Measurements from ENCODE around the gene GOLGB1.
"Not testable (repeated sequence)": the region's sequence is repeated elsewhere in the genome, so short reads cannot be mapped to it uniquely, and the experiment has no call there.

Gene GOLGB1

GRCh38 chr3:121747976-121748375, 1.6 kb downstream of the GOLGB1 start:
- no peak for DNase-seq (ENCODE audit: low read depth)

- DNase-seq (ENCODE audit: low read depth) = not testable (repeated sequence)
Observed at GRCh38 chr3:121743106-121743505, 6.4 kb downstream of the GOLGB1 start.

- no peak for DNase-seq (ENCODE audit: low read depth)
Observed at GRCh38 chr3:121740896-121741295, 8.6 kb downstream of the GOLGB1 start.

GRCh38 chr3:121739902-121740301, 9.6 kb downstream of the GOLGB1 start:
- no peak for DNase-seq (ENCODE audit: low read depth)

DNA sequence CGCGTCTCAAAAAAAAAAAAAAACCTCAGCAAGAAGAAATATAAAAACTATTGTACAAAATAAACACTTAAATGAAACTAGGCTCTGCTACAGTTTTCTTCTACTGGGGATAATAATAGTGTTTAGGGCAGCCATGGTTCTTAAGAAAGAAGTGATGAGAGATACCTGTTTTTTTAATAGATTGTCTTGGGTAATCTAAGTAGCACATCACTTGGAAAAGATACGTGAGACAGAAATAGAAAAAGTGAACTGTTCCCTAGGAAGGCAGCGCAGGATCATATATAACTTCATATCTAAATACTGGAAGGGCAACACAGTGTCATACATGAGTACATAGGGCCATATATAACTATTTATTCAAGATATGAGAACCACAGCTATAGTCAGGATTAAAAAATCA, 11.9 kb downstream of the GOLGB1 start:
- no peak for DNase-seq (ENCODE audit: low read depth)

GRCh38 chr3:121736112-121736511, 13.4 kb downstream of the GOLGB1 start:
- no peak for DNase-seq (ENCODE audit: low read depth)

DNA sequence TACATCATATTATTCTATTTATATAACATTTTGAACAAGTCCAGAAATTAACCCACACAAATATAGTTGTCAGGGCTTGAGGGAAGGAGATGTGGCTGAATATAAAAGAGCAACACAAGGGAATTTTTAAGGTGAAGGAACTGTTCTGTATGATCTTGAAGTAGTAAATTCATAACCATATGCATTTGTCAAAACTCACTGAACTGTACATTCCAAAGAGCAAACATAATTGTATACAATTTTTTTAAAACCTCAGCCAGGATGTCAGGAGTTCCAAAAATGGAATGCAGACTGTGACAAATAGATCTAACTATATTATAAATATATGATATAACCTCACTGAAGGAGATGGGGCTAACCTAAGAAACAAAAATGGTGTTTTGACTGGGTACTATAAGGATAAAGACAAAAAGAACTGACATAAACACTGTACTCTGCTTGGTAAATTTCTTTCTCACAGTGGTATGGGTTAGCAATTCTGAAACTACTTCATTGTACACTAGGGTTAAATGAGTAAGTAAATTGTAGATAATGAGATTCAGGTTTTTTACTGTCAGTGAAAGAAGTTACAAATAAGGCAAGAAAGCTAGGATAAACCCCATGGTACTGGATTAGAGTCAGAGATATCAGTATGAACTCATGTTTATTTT, 14.4 kb downstream of the GOLGB1 start:
- no peak for DNase-seq (ENCODE audit: low read depth)

- DNase-seq (ENCODE audit: low read depth) = no peak
Observed at GRCh38 chr3:121730940-121731687, 18.4 kb downstream of the GOLGB1 start.

- no peak for DNase-seq (ENCODE audit: low read depth)
Observed at GRCh38 chr3:121724130-121724529, 25.4 kb downstream of the GOLGB1 start.

GRCh38 chr3:121723485-121723884, 26.1 kb downstream of the GOLGB1 start:
- DNase-seq (ENCODE audit: low read depth) = no peak

GRCh38 chr3:121722411-121722810, 27.1 kb downstream of the GOLGB1 start:
- no peak for DNase-seq (ENCODE audit: low read depth)

DNA sequence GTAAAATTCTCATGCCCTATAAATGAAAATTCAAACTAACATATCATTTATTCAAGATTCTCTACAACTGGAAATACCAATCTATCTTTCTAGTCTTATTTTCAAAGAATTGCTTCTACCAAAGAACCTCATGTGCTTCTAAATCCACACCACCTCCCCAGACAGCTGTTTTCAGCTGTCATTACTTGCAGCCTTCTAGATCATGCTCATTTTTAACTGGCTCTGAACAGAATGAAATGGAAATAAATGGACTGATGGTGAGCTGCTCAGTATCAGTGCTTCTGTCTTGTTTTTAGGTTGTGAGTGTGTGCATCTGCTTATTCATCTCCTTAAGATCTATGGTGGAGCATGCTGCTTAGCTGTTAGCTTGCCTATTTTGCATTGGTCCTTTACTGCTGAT, 29.4 kb downstream of the GOLGB1 start:
- DNase-seq (ENCODE audit: low read depth) = no peak

DNA sequence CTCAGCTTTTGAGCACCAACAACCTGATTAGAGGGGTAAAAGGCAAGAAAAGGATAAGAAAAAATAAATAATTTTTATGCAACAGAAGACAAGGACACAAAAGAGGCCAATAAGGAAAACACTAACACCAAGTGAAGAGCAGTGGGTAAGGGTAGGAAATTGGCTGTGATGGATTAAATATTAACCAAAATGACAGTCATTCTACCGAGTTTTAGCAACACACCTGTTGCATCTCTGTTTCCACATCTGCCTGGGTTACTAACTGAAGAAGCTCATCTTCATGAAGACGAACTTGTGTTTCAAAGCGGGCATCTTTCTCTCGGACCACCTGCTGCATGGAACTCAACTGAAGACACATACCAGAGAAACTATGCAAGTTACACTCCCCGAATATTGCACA, 30.1 kb downstream of the GOLGB1 start:
- no peak for DNase-seq (ENCODE audit: low read depth)

DNA sequence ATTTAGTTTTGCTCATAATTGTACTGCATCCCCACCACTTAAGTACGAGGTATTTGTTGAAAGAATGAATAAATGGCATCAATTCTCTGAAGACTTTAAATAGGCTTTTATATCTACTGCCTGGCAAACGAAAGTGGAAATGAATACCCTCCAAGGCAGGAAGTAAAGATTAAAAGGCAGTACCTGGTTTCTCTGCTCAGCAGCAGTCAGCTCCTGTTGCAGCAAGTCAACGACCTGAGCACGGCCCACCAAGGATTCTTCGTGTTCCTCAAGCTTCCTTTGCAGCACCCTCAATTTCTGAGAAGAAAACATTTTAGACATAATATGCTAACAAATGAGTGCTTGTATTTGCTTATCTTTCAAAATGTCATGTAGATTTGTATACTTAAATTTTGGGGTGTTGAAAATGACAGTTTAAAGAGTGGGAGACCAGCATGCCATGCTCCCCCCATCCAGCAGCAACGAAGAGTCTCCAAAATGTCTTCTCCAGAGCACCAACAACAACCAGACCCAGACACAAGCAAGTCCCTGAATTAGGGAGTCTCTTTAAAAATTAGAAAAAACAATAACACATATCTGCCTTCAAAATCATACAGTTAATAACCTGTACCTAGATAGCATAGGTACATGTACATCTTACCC, 31.2 kb downstream of the GOLGB1 start:
- DNase-seq (ENCODE audit: low read depth) = no peak

DNA sequence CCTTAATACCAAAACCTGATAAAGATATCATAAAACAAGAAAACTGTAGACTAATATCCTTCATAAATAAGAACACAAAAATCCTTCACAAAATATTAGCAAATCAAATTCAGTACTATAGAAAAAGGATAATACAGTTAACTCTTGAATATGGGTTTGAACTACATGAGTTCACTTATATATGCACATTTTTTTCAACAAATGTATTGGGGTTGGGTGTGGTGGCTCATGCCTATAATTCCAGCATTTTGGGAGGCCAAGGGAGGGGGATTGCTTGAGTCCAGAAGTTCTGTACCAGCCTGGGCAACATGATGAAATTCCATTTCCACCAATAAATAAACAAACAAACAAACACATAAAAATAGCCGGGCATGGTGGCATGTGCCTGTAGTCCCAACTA, 39.2 kb downstream of the GOLGB1 start:
- no peak for DNase-seq (ENCODE audit: low read depth)

DNA sequence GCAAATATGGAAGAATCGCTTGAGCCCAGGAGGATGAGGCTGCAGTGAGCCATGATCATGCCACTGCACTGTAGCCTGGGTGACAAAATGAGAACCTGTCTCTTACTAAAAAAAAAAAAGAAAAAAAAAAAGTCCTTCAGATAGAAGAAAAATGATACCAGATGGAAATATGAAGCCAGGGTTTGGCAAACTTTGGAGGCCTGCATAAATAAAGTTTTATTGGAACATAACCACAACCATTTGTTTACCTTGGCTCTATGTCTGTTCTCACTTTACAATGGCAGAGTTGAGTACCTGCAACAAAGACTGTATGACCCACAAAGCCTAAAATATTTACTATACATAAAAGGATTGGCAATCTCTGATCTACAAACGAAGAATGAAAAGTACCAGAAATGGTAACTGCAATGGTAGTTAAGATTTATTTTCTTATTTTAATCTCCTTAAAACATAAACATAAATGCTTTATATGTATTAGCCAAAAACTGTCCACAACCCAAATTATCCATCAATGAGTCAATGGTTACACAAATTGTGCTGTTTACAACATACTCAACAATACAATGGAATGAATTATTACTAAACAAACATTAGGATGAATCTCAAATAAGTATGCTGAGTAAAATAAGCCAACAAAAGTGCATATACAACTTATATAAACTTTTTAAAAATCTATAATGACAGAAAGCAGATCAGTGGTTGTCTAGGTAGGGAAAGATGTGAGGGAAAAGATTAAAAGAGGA, 41.8 kb downstream of the GOLGB1 start:
- DNase-seq (ENCODE audit: low read depth) = no peak

- DNase-seq (ENCODE audit: low read depth) = no peak
Observed at GRCh38 chr3:121705541-121705940, 44.0 kb downstream of the GOLGB1 start.

GRCh38 chr3:121703973-121704372, 45.6 kb downstream of the GOLGB1 start:
- DNase-seq (ENCODE audit: low read depth) = no peak

DNA sequence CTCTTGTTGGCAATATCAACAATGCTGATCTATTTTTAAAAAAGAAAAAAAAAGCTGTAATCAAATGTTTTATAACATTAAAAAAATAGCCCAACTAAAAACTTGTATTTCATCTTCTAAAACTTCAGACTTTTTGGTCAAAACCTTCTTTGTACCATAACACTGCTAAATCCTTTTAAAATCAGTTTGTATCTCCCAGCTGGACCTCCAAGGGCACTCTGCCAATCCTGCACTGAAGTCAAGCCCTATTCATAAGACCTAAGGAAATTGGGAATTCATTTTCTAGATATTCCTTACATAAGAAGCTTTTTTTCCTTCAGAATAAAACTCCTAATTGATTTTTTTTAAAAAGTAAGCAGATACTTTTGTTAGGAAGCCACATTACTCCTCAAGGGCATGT, 50.6 kb downstream of the GOLGB1 start:
- no peak for DNase-seq (ENCODE audit: low read depth)

GRCh38 chr3:121698476-121698875, 51.1 kb downstream of the GOLGB1 start:
- no peak for DNase-seq (ENCODE audit: low read depth)

DNA sequence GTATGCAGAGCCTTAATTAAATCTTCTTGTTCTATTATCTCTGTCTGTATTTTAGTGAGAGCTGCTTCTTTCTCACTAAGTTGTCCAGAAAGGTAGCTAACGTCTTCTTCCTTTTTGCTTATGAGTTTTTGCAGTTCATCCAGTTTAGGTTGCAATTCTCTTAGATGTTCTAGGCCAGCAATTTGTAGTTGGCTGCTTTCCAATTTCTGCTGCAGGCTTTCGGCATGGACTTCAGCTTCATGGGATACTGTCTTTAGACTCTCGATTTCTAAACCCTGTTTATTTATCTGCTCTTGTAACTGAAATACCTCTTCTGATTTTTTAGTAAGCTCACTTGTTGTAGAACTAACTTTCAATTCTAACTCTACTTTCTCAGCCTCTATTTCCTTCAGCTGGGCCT, 53.4 kb downstream of the GOLGB1 start:
- DNase-seq (ENCODE audit: low read depth) = no peak

DNA sequence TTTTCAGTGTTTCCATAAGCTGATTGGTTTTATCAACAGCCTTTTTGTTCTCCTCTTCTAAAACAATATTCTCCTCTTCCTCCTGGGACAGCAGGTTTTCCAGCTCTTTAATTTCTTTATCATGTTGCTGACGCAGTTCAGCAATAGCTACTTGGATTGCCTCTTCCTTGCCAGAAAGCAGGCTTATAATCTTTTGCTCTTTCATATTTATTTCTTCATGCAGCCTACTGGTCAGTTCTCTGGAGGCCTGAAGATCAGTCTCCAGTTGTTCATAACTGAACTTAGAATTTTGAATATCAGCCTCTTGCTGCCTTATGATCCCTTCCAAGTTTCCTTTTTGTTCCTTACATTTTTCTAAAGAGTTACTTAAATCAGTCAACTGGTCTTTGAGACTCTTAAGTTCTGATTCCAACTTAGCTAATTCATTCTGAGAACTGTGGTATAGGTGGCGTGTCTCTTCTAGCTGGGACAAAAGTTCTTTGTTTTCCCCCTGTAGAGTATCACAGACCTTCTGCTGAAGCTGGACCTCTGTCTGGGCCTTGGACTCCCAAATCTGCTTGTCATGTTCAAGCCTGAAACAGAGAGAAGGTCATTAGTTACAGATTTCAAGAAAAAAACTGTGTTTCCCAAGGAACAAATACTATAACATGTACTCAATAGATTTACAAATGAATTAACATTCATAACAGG, 57.4 kb downstream of the GOLGB1 start:
- DNase-seq (ENCODE audit: low read depth) = no peak

Measured in activated T-cell treated with anti-CD3 and anti-CD28 coated beads for 24 hours (primary cell).